Measurements from ENCODE around the gene ITLN2.

The ITLN2 gene

DNA sequence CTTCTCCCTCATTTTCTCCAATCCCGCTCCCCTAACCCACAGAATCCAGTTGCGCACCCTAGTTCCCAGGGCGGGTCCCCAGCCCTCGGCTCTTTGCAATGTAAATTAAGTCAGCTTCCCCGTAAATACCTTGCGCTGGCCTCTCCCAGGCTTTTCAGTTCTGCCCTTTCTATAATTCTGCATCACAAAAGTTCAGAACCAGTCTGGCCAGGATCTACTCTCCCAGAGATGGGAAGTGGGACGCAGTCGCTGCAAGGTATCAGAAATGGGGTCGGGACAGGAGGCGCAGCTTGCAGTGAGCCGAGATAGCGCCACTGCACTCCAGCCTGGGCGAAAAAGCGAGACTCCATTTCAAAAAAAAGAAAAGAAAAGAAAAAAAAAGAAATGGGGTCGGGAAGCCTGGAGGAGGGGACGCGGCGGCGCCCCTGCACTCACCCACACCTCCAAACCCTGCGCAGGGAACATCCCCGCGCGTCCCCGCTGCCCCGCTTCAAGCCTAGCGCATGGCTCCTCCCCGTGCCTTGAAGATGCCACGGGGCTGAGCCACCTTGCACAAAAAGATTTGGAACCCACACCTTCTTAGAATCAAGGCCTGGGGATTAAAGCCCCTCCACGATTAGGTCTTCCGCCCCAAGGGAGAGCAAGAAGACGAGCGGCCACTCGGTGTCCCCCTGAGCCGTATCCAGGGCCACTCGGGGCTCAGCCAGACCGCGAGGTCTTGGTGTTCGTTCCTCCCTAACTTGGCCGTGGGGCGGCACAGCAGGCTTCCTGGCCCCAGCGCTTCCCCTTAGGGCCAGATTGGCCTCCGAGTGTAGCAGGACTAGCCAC lies 27.2 kb upstream of the ITLN2 start:
- no peaks in the 10 kb centered on the region for H3K4me1 ChIP-seq (ENCODE audit: insufficient read depth, low read length, poor library complexity, severe bottlenecking)
- H3K9ac ChIP-seq (ENCODE audit: low read depth, low read length, poor library complexity, severe bottlenecking): no peak overlapping the region
- H3K9me3 ChIP-seq (ENCODE audit: insufficient read depth, low read depth, low read length): no peaks in the 10 kb centered on the region
- no peaks in the 10 kb centered on the region for H3K79me2 ChIP-seq (ENCODE audit: insufficient read depth, low read length)
- H4K20me1 ChIP-seq (ENCODE audit: insufficient read depth, low read length, poor library complexity, severe bottlenecking): no peaks in the 10 kb centered on the region
- H3K4me2 ChIP-seq (ENCODE audit: low read depth, low read length, poor library complexity, severe bottlenecking): no peak overlapping the region
- H3K36me3 ChIP-seq (ENCODE audit: insufficient read depth, low read length): no peaks in the 10 kb centered on the region
- no peaks in the 10 kb centered on the region for H3F3A ChIP-seq (ENCODE audit: low read depth)
- H2AFZ ChIP-seq (ENCODE audit: low read length): no peak overlapping the region
- H3K27me3 ChIP-seq (ENCODE audit: insufficient read depth, low read length, poor library complexity, severe bottlenecking): no peaks in the 10 kb centered on the region
- no peak overlapping the region for H3K4me3 ChIP-seq (ENCODE audit: low read length, poor library complexity, severe bottlenecking)
- no peak for TF ChIP-seq EZH2phosphoT487 (IDR thresholded peaks at IDR 0.05; ENCODE audit: borderline replicate concordance)
- TF ChIP-seq, protein P1, sequence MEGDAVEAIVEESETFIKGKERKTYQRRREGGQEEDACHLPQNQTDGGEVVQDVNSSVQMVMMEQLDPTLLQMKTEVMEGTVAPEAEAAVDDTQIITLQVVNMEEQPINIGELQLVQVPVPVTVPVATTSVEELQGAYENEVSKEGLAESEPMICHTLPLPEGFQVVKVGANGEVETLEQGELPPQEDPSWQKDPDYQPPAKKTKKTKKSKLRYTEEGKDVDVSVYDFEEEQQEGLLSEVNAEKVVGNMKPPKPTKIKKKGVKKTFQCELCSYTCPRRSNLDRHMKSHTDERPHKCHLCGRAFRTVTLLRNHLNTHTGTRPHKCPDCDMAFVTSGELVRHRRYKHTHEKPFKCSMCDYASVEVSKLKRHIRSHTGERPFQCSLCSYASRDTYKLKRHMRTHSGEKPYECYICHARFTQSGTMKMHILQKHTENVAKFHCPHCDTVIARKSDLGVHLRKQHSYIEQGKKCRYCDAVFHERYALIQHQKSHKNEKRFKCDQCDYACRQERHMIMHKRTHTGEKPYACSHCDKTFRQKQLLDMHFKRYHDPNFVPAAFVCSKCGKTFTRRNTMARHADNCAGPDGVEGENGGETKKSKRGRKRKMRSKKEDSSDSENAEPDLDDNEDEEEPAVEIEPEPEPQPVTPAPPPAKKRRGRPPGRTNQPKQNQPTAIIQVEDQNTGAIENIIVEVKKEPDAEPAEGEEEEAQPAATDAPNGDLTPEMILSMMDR (conservative IDR thresholded peaks at IDR 0.05; ENCODE audit: low read length): no peak
- H3K9me2 ChIP-seq (replicated peaks; ENCODE audit: low read depth, low read length): no peaks in the 10 kb centered on the region

DNA sequence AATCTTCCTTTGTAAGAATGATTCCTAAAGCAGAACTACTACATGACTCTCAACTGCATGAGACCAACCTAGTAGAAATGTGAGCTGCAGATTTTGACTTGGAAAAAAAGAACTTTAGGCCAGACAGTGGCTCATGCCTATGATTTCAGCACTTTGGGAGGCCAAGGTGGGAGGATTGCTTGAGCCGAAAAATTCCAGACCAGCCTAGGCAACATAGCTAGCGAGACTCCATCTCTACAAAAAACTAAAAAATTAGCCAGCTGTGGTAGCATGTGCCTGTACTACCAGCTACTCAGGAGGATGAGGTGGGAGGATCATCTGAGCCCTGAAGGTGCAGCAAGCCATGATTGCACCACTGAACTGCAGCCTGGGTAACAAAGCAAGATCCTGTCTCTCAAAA lies 24.7 kb upstream of the ITLN2 start:
- no peak overlapping the region for H3K4me2 ChIP-seq (ENCODE audit: low read depth, low read length, poor library complexity, severe bottlenecking)
- no peaks in the 10 kb centered on the region for H4K20me1 ChIP-seq (ENCODE audit: insufficient read depth, low read length, poor library complexity, severe bottlenecking)
- H3K9me2 ChIP-seq (replicated peaks; ENCODE audit: low read depth, low read length): no peaks in the 10 kb centered on the region
- H3K9ac ChIP-seq (ENCODE audit: low read depth, low read length, poor library complexity, severe bottlenecking): no peak overlapping the region
- H2AFZ ChIP-seq (ENCODE audit: low read length): no peak overlapping the region
- H3K27me3 ChIP-seq (ENCODE audit: insufficient read depth, low read length, poor library complexity, severe bottlenecking): no peaks in the 10 kb centered on the region
- H3K4me1 ChIP-seq (ENCODE audit: insufficient read depth, low read length, poor library complexity, severe bottlenecking): no peaks in the 10 kb centered on the region
- TF ChIP-seq, protein P1 (conservative IDR thresholded peaks at IDR 0.05; ENCODE audit: low read length): no peak
- no peak for TF ChIP-seq EZH2phosphoT487 (IDR thresholded peaks at IDR 0.05; ENCODE audit: borderline replicate concordance)
- H3F3A ChIP-seq (ENCODE audit: low read depth): no peaks in the 10 kb centered on the region
- H3K4me3 ChIP-seq (ENCODE audit: low read length, poor library complexity, severe bottlenecking): no peak overlapping the region
- H3K9me3 ChIP-seq (ENCODE audit: insufficient read depth, low read depth, low read length): no peaks in the 10 kb centered on the region
- H3K79me2 ChIP-seq (ENCODE audit: insufficient read depth, low read length): no peaks in the 10 kb centered on the region
- H3K36me3 ChIP-seq (ENCODE audit: insufficient read depth, low read length): no peaks in the 10 kb centered on the region

DNA sequence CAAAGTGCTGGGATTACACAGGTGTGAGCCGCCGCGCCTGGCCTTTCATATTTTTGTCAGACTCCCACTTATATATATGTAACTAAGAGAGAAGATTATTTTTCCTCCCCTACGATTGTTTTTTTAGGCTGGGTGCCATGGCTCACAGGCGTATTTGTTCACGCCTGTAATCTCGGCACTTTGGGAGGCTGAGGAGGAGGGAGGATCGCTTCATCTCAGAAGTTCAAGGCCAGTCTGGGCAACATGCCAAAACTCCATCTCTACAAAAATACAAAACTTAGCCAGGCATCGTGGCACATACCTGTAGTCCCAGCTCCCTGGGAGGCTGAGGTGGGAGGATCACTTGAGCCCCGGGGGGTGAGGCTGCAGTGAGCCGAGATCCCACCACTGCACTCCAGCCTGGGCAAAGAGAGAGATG lies 23.9 kb upstream of the ITLN2 start:
- H3K79me2 ChIP-seq (ENCODE audit: insufficient read depth, low read length): no peaks in the 10 kb centered on the region
- no peak overlapping the region for H3K4me2 ChIP-seq (ENCODE audit: low read depth, low read length, poor library complexity, severe bottlenecking)
- no peak overlapping the region for H3K9ac ChIP-seq (ENCODE audit: low read depth, low read length, poor library complexity, severe bottlenecking)
- H3F3A ChIP-seq (ENCODE audit: low read depth): no peaks in the 10 kb centered on the region
- TF ChIP-seq, protein P1 (conservative IDR thresholded peaks at IDR 0.05; ENCODE audit: low read length): no peak
- TF ChIP-seq EZH2phosphoT487 (IDR thresholded peaks at IDR 0.05; ENCODE audit: borderline replicate concordance): no peak
- H3K4me1 ChIP-seq (ENCODE audit: insufficient read depth, low read length, poor library complexity, severe bottlenecking): no peaks in the 10 kb centered on the region
- H3K27me3 ChIP-seq (ENCODE audit: insufficient read depth, low read length, poor library complexity, severe bottlenecking): no peaks in the 10 kb centered on the region
- no peaks in the 10 kb centered on the region for H3K9me3 ChIP-seq (ENCODE audit: insufficient read depth, low read depth, low read length)
- H4K20me1 ChIP-seq (ENCODE audit: insufficient read depth, low read length, poor library complexity, severe bottlenecking): no peaks in the 10 kb centered on the region
- H2AFZ ChIP-seq (ENCODE audit: low read length): no peak overlapping the region
- H3K4me3 ChIP-seq (ENCODE audit: low read length, poor library complexity, severe bottlenecking): no peak overlapping the region
- no peaks in the 10 kb centered on the region for H3K36me3 ChIP-seq (ENCODE audit: insufficient read depth, low read length)
- no peaks in the 10 kb centered on the region for H3K9me2 ChIP-seq (replicated peaks; ENCODE audit: low read depth, low read length)

Measured in Loucy (cell line).